HG02759 (cell line): ENCODE measurements around the gene HMGCL.

Experiments
- ATAC-seq: cut with Tn5 transposase; IDR thresholded peaks from one replicate; pipeline ENCODE4 v1.9.1; 2021; ENCODE audit warnings: mild to moderate bottlenecking, moderate library complexity; ENCODE audit not compliant: unreplicated experiment

Gene HMGCL

GRCh38 chr1:23779826-23780371, 45.3 kb downstream of the HMGCL start:
- ATAC-seq = no peak

GRCh38 chr1:23777979-23778814, 47.0 kb downstream of the HMGCL start, which contains the start of gene PITHD1:
TSS of gene PITHD1 (plus strand) at chr1:23778418. CDS start at chr1:23778516, 98 bp downstream.
- ATAC-seq = peak; percentile 78

- no peak for ATAC-seq
Observed at GRCh38 chr1:23776217-23776616, 49.0 kb downstream of the HMGCL start.

- no peak for ATAC-seq
Observed at GRCh38 chr1:23774174-23774880, 50.9 kb downstream of the HMGCL start.

GRCh38 chr1:23772854-23773242, 52.4 kb downstream of the HMGCL start:
- ATAC-seq = no peak

GRCh38 chr1:23772049-23772853, 53.0 kb downstream of the HMGCL start:
- ATAC-seq = peak; percentile 60

GRCh38 chr1:23768733-23769132, 56.5 kb downstream of the HMGCL start:
- ATAC-seq = no peak

GRCh38 chr1:23763041-23763577, 62.1 kb downstream of the HMGCL start:
- no peak for ATAC-seq

- ATAC-seq = no peak
Observed at GRCh38 chr1:23759277-23759676, 66.0 kb downstream of the HMGCL start.

GRCh38 chr1:23757812-23758211, 67.4 kb downstream of the HMGCL start:
- ATAC-seq = no peak

GRCh38 chr1:23756676-23757075, 68.6 kb downstream of the HMGCL start:
- no peak for ATAC-seq

GRCh38 chr1:23752909-23753308, 72.3 kb downstream of the HMGCL start:
- no peak for ATAC-seq
